GM18873 (cell line): ENCODE measurements around the gene MYORG.
"Not testable (repeated sequence)": the region's sequence is repeated elsewhere in the genome, so short reads cannot be mapped to it uniquely, and the experiment has no call there.

Experiments used
- ATAC-seq: cut with Tn5 transposase; IDR thresholded peaks from one replicate; pipeline ENCODE4 v1.9.1; 2021; ENCODE audit warnings: mild to moderate bottlenecking, moderate library complexity, moderate number of reproducible peaks; ENCODE audit not compliant: unreplicated experiment, low FRiP score

The MYORG gene

DNA sequence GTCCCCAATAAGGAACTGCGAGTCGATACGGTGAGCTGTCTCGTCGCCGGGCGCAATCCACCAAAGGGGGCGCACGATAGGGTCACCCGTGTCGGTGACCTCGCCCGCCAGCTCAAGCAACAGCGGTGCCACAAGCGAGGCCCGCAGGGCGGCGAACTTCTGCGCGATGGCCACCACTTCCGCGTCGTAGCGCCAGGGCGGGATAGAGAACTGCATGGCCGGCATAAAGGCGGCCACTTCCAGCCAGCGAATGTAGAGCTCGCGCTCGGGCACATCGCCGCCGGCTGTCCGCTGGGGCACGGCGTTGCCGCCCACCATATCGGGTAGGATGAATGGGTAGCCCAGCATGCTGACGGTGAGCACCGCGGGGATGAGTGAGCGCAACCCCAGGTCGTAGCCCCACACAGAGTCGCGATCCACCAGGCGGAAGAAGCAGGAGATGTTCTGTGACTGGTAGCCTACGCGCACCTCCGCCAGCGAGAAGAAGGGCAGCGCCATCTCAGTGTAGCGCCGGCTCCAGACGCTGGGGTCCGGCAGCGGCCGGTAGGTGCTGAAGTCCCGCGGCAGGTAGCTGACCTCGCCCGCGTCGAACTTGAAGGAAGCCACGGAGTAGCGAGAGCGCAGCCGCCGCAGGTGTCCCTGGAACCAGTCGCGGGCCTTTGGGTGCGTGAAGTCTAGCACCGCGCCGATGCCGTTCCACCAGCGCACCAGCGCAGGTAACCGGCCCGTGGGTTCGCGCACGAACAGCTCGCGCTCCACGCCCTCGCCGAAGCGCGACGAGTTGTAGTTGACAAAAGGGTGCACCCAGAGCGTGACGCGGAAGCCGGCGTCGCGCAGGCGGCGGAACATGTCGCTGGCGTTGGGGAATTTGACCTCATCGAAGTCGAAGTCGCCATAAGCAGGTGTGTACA, 5.5 kb downstream of the MYORG start:
- no peak for ATAC-seq

DNA sequence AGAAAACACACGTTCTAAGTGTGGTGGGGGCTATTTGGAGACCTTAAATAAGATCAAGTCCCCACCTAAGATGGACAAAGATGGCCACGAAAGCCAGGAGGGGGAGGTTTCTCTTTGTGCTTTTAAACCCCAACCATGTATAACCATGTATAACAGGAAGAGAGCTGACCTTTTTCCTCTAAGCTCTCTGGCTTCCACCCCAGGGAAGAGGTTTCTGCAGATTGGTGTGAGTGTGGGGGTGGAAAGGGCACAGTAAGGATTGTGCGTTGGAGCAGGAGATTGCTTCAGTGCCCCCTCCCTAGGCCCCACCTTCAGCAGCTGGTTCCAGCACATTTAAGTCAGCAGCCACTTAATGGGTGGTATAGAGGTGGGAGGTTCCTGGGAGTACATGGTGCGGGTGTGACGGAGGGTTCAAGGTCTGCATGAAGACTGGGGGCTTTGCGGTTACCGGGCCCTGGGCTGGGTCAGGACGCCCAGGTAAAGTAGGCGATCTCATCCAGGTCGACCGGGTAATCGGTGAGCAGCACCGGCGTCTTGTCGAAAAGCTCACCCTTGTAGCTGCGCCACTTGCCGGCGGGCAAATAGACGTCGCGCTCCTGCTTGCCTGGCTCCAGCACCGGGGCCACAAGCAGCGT, 6.2 kb downstream of the MYORG start:
- ATAC-seq = no peak

- ATAC-seq = no peak
Observed at GRCh38 chr9:34369636-34370035, 7.1 kb downstream of the MYORG start.

DNA sequence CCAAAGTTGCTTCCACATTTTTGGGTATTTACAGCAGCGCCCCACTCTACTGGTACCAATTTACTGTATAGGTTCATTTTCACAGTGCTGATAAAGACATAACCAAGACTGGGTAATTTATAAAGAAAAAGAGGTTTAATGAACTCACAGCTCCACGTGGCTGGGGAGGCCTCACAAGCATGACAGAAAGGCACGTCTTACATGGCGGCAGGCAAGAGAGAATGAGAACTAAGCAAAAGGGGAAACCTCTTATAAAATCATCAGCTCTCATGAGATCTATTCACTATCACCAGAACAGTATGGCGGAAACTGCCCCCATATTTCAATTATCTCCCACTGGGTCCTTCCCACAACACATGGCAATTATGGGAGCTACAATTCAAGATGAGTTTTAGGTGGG, 7.9 kb downstream of the MYORG start:
- ATAC-seq = not testable (repeated sequence)

GRCh38 chr9:34367751-34368410, 8.8 kb downstream of the MYORG start:
- not testable (repeated sequence) for ATAC-seq

DNA sequence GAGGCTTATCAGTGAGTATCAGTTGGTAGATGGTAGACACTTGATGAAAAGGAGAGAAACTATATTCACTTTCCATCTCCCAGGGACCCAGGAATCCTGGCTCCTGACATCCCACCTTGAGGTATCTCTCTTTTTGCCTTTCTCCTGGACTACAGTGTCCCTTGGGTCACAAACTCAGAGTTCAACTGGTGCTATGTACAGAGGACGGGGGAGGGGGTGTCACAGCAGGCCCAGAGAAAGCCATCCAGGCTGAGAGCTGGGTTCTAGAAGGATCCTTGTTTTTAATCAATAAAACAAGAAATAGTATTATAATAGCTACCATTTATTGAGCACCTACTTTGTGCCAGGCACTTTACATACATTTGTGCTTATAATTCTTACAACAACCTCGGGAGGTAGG, 10.3 kb downstream of the MYORG start:
- ATAC-seq = no peak

GRCh38 chr9:34365282-34365681, 11.4 kb downstream of the MYORG start:
- no peak for ATAC-seq

GRCh38 chr9:34363619-34364351, 12.9 kb downstream of the MYORG start:
- no peak for ATAC-seq

GRCh38 chr9:34362614-34363214, 14.0 kb downstream of the MYORG start:
- no peak for ATAC-seq

DNA sequence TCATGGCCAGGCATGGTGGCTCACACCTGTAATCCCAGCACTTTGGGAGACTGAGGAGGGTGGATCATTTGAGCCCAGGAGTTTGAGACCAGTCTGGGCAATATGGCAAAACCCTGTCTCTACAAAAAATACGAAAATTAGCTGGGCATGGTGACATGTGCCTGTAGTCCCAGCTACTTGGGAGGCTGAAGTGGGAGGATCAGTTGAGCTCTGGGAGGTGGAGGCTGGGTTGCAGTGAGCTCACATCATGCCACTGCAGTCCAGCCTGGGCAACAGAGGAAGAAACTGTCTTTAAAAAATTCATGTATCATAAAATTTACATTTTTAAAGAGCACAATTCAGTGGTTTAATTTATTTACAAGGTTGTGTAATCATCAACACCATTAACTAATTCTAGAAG, 23.7 kb downstream of the MYORG start:
- not testable (repeated sequence) for ATAC-seq

- not testable (repeated sequence) for ATAC-seq
Observed at GRCh38 chr9:34352122-34352652, 24.5 kb downstream of the MYORG start.

DNA sequence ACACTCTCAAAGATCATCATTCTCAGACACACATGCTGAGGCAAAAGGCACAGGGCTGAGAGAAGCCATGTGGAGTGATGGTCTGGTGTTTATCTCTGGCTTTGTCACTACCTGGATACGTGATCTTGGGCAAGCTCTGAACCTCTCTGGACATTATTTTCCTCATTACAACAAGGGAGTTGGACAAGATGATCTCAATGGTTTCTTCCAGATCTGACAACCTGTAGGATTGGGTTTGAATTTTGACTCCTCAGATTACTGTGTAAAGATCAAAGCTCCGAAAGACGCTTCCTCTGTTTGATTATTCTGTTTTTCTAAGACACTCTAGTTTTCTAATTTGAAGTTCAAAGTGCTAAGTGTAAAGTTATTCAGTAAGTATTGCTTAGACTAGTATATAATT, 27.4 kb downstream of the MYORG start:
- no peak for ATAC-seq

GRCh38 chr9:34347800-34348158, 28.9 kb downstream of the MYORG start:
- no peak for ATAC-seq

GRCh38 chr9:34346873-34347799, 29.6 kb downstream of the MYORG start:
- no peak for ATAC-seq

- no peak for ATAC-seq
Observed at GRCh38 chr9:34343605-34344004, 33.1 kb downstream of the MYORG start.

GRCh38 chr9:34343090-34343489, 33.6 kb downstream of the MYORG start:
- no peak for ATAC-seq

GRCh38 chr9:34341659-34342295, 34.9 kb downstream of the MYORG start:
- no peak for ATAC-seq

DNA sequence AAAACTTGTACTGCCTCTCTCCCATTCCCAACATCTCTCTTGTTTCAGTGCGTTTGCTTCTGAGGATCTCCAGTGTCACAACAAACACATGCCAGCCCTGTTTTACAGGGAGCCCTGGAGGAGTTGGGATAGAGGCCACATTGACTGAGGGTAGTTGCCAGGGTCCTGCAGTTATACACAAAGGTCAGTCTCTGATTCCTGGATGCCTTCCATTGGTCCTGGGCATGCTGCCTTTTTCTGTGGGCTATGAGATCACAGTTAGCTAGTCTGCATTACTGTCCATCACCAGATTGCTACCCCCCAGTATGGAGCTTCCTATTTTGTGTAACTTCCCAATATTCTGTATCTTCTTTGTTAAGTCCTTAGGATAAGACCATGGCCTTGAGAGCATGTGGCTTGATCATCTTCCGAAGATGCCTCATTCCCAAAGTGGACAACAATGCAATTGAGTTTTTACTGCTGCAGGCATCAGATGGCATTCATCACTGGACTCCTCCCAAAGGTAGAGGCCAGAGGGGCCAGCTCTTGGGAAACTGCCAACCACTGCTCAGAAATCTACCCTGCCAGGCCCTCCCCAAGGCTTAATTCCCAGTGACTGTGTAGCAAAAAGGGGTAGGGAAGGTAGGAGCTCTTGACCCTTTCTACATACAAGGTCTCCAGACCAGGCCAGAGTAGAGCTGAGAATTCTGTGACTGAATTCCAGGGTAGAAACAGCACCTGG, 37.9 kb downstream of the MYORG start:
- ATAC-seq = no peak
